Neural progenitor cell (in vitro differentiated cells): ENCODE data around the gene FASTKD1.

Experiments
- CTCF ChIP-seq: fragments of 200-600 bp; sonication (generic); IDR thresholded peaks from 2 replicates; pipeline ENCODE4 v1.5.1; 2017; ENCODE audit warnings: antibody characterized with exemption, mild to moderate bottlenecking
- EZH2phosphoT487 ChIP-seq: fragments of 200-600 bp; sonication (generic); IDR thresholded peaks from 2 replicates; pipeline ENCODE4 v1.6.1; 2017; ENCODE audit warnings: antibody characterized with exemption

GRCh38 chr2:169520896-169521295, 52.8 kb downstream of the FASTKD1 start:
- no peak for TF ChIP-seq CTCF
- no peak for TF ChIP-seq EZH2phosphoT487
